ENCODE results near the gene PGRMC2.

PGRMC2 gene

DNA sequence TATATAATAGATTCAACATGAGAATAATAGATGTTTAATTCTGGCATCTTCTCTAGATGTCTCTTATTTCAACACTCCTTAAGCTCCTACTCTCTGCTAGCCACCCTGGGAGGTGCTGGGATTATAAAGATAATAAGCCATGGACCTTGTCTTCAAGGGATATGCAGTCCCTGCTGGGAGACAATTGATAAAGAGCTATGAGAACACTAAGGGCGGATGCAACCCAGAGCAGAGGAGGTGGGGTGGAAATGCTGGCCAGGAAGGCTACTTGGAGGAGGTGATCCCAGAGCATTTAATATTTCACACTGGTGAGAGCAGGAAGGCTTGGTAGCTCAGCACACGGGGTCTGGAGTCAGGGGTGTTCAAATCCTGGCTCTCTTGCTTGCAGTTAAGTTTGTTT is 18.3 kb upstream of the PGRMC2 start:
- no peak for DNase-seq (ENCODE audit: low read depth)
- TF ChIP-seq MYC (IDR thresholded peaks at IDR 0.05; ENCODE audit: low read depth, low read length) (no peak), POLR2A (IDR thresholded peaks at IDR 0.05; ENCODE audit: extremely low read depth, insufficient read length) (no peak)
- TF ChIP-seq, protein P1, sequence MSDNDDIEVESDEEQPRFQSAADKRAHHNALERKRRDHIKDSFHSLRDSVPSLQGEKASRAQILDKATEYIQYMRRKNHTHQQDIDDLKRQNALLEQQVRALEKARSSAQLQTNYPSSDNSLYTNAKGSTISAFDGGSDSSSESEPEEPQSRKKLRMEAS (IDR thresholded peaks at IDR 0.05; ENCODE audit: low read depth, low read length), result no peak
- TF ChIP-seq, protein P2, sequence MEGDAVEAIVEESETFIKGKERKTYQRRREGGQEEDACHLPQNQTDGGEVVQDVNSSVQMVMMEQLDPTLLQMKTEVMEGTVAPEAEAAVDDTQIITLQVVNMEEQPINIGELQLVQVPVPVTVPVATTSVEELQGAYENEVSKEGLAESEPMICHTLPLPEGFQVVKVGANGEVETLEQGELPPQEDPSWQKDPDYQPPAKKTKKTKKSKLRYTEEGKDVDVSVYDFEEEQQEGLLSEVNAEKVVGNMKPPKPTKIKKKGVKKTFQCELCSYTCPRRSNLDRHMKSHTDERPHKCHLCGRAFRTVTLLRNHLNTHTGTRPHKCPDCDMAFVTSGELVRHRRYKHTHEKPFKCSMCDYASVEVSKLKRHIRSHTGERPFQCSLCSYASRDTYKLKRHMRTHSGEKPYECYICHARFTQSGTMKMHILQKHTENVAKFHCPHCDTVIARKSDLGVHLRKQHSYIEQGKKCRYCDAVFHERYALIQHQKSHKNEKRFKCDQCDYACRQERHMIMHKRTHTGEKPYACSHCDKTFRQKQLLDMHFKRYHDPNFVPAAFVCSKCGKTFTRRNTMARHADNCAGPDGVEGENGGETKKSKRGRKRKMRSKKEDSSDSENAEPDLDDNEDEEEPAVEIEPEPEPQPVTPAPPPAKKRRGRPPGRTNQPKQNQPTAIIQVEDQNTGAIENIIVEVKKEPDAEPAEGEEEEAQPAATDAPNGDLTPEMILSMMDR (IDR thresholded peaks at IDR 0.05; ENCODE audit: low read depth, low read length), result no peak
- no peak overlapping the region for H3K4me3 ChIP-seq (ENCODE audit: low read depth, low read length)

DNA sequence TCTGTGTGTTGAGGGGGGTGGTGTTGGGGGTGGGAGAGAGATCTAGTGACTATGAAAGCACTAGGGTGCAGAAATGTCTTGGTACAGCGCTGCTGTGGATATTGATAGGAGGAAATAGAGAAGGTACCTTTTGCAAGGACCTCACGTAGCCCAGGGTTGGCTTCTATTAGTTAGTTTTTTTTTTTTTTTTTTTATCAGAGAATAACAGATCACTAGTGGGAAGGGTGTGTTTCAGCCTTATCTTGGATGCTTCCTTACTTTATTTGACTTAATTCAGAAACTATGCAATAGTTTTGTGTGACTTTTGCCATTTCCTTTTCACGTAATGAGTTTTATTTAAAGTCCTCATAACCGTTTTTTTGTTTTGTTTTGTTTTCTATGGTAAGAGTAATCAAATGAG is 16.4 kb upstream of the PGRMC2 start:
- no peak overlapping the region for H3K4me3 ChIP-seq (ENCODE audit: low read depth, low read length)
- no peak for DNase-seq (ENCODE audit: low read depth)
- TF ChIP-seq, protein P2 (IDR thresholded peaks at IDR 0.05; ENCODE audit: low read depth, low read length), result no peak
- no peak for TF ChIP-seq MYC (IDR thresholded peaks at IDR 0.05; ENCODE audit: low read depth, low read length)
- TF ChIP-seq, protein P1 (IDR thresholded peaks at IDR 0.05; ENCODE audit: low read depth, low read length), result no peak
- TF ChIP-seq POLR2A (IDR thresholded peaks at IDR 0.05; ENCODE audit: extremely low read depth, insufficient read length), result no peak

DNA sequence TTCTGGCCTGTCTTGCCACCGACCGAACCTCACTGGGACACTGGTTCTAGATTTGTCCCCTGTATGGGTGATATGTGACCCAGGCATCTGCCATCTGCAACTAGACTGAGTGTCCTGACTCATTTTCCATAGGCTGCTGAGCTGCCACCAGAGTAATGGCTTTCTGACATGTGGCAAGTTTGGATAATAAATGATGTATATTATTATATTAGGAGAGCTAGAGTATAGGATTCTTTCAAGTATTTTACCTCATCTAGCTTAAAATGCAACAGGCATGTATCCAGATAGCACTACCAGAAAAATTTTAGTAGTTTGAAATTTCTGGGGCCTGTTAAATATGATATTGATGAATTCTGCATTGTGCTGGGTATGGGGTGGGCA is 15.8 kb upstream of the PGRMC2 start:
- TF ChIP-seq, protein P2 (IDR thresholded peaks at IDR 0.05; ENCODE audit: low read depth, low read length), result no peak
- TF ChIP-seq, protein P1 (IDR thresholded peaks at IDR 0.05; ENCODE audit: low read depth, low read length), result no peak
- no peak for TF ChIP-seq POLR2A (IDR thresholded peaks at IDR 0.05; ENCODE audit: extremely low read depth, insufficient read length)
- no peak for TF ChIP-seq MYC (IDR thresholded peaks at IDR 0.05; ENCODE audit: low read depth, low read length)
- no peak overlapping the region for H3K4me3 ChIP-seq (ENCODE audit: low read depth, low read length)

DNA sequence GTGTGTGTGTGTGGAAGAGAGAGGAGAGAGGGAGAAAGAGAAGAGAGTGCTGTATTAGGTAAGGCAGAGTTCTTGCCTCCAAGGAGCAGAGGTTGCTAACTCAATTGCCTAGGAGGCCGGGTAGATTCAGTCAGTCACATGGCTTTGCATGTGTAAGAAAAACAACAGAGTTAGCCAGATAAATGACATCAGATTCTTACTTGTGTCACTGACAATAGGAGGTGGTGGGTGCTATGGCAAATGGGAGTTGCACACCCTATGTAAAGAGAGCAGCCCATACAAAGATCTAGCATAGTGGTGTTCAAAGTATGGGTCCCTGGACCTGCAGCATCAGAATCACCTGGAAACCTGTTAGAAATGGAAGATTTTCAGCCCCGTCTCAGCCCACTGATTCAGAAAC is 14.4 kb upstream of the PGRMC2 start:
- H3K4me3 ChIP-seq (ENCODE audit: low read depth, low read length), result no peak overlapping the region
- no peak for DNase-seq (ENCODE audit: low read depth)
- TF ChIP-seq MYC (IDR thresholded peaks at IDR 0.05; ENCODE audit: low read depth, low read length), result no peak
- no peak for TF ChIP-seq POLR2A (IDR thresholded peaks at IDR 0.05; ENCODE audit: extremely low read depth, insufficient read length)

More for the DNA sequence above, 15.8 kb upstream of the PGRMC2 start:
- no peak for DNase-seq (ENCODE audit: low read depth)

DNA sequence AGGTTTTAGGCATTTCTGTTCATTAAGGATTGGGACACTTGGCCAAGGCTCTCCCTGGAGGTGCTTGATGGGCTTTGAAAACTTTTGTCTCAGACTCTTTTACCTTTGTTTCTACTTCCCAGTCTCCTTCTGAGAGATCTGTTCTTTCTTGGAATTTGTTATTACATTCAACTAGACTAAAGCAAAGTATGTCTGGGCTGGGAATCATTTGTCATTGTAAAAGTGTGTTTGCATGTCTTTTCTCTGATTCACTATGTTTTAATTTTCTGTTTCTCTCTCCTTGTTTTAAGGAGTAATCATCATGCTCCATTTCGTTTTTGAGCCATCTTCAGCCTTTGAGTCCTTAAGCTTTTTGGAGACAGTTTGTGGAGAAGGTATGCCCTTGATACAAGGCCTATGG is 12.2 kb upstream of the PGRMC2 start:
- TF ChIP-seq, protein P2 (IDR thresholded peaks at IDR 0.05; ENCODE audit: low read depth, low read length), result no peak
- TF ChIP-seq, protein P1 (IDR thresholded peaks at IDR 0.05; ENCODE audit: low read depth, low read length), result no peak
- no peak for TF ChIP-seq MYC (IDR thresholded peaks at IDR 0.05; ENCODE audit: low read depth, low read length)
- no peak for TF ChIP-seq POLR2A (IDR thresholded peaks at IDR 0.05; ENCODE audit: extremely low read depth, insufficient read length)
- no peak overlapping the region for H3K4me3 ChIP-seq (ENCODE audit: low read depth, low read length)
- DNase-seq (ENCODE audit: low read depth), result no peak

DNA sequence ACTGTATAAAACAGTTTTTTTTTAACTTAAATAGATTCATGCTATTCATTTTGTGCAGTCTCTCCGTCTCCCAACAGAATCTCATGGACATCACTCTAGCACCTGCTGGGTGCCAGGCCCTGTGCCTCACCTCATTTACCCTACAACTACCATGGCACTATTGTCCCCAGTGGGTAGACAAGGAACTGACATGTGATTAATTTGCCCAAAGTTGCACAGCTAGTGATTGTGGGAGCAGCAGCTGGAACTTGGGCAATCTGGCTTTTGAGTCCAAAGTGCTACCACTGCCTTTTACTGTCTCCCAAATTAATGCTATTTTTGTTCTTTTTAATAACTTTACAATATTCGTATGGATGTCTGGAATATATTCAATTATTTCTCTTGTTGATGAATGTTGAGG is 11.2 kb upstream of the PGRMC2 start:
- TF ChIP-seq MYC (IDR thresholded peaks at IDR 0.05; ENCODE audit: low read depth, low read length) (no peak), POLR2A (IDR thresholded peaks at IDR 0.05; ENCODE audit: extremely low read depth, insufficient read length) (no peak)
- TF ChIP-seq, protein P2 (IDR thresholded peaks at IDR 0.05; ENCODE audit: low read depth, low read length), result no peak
- TF ChIP-seq, protein P1 (IDR thresholded peaks at IDR 0.05; ENCODE audit: low read depth, low read length), result no peak
- DNase-seq (ENCODE audit: low read depth), result no peak
- H3K4me3 ChIP-seq (ENCODE audit: low read depth, low read length), result no peak overlapping the region

Measured in NB4 (cell line).